ENCODE results near the gene ATP8B4.

GRCh38 chr15:50144341-50145120 lies 25.5 kb upstream of the ATP8B4 start:
- no peak for TF ChIP-seq POLR2A (IDR thresholded peaks at IDR 0.05)
- TF ChIP-seq, protein P1, sequence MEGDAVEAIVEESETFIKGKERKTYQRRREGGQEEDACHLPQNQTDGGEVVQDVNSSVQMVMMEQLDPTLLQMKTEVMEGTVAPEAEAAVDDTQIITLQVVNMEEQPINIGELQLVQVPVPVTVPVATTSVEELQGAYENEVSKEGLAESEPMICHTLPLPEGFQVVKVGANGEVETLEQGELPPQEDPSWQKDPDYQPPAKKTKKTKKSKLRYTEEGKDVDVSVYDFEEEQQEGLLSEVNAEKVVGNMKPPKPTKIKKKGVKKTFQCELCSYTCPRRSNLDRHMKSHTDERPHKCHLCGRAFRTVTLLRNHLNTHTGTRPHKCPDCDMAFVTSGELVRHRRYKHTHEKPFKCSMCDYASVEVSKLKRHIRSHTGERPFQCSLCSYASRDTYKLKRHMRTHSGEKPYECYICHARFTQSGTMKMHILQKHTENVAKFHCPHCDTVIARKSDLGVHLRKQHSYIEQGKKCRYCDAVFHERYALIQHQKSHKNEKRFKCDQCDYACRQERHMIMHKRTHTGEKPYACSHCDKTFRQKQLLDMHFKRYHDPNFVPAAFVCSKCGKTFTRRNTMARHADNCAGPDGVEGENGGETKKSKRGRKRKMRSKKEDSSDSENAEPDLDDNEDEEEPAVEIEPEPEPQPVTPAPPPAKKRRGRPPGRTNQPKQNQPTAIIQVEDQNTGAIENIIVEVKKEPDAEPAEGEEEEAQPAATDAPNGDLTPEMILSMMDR (IDR thresholded peaks at IDR 0.05), result no peak
- no peak for TF ChIP-seq EP300 (IDR thresholded peaks at IDR 0.05)
- TF ChIP-seq POLR2AphosphoS5 (IDR thresholded peaks at IDR 0.05), result no peak
